B cell (primary cell): Measurements from ENCODE around the gene CCDC34. TPM values are rescaled to one million over a fixed set of nuclear protein-coding genes. Genes with fewer than 3 reads are reported as not detected.

ENCODE experiments used
- ATAC-seq: fragments of 200-7000 bp; cut with Tn5 transposase; one replicate; pipeline ENCODE4 v1.10.0; 2021; ENCODE audit warnings: low read depth, mild to moderate bottlenecking, moderate number of reproducible peaks, moderate library complexity
- CTCF ChIA-PET: fragments of 350-600 bp; sonication (Branson Sonifier 250); formaldehyde crosslinking; loops from one replicate; lab custom pipeline; 2021; ENCODE audit warnings: antibody characterized with exemption, inconsistent platforms; lab: Charles Lee
- POLR2A ChIA-PET: fragments of 350-600 bp; sonication (Branson Sonifier 250); formaldehyde crosslinking; loops from one replicate; lab custom pipeline; 2021; ENCODE audit warnings: antibody characterized with exemption; lab: Charles Lee
- DNase-seq: peaks from one replicate; pipeline ENCODE4 v3.0.0; 2013
- H2AFZ ChIP-seq: 2 replicates; pipeline ENCODE4 v1.6.1; 2012; ENCODE audit warnings: mild to moderate bottlenecking, low read depth, low read length; ENCODE audit not compliant: insufficient read depth, poor library complexity, severe bottlenecking
- H3K27ac ChIP-seq, 2 donors: 1 replicate in 1 of 2; 2 replicates in 1 of 2; pipeline ENCODE4 v1.5.1; 2012 to 2013; ENCODE audit warnings: low read length in 2 of 2, mild to moderate bottlenecking in 2 of 2, moderate library complexity in 1 of 2
- H3K27me3 ChIP-seq, 4 experiments: fragments of 200-600 bp in 1 of 4; sonication (generic) in 1 of 4; replicated peaks in 1 of 4; 1 replicate in 2 of 4; 2 replicates in 2 of 4; pipeline versions ENCODE4 v1.6.1 to v1.7.0; 2013 to 2016; ENCODE audit warnings: low read length in 3 of 4, mild to moderate bottlenecking in 2 of 4, mixed read lengths in 1 of 4, moderate library complexity in 1 of 4; ENCODE audit not compliant: insufficient read depth in 4 of 4, control insufficient read depth in 3 of 4; ENCODE audit errors: control extremely low read depth in 1 of 4
- H3K36me3 ChIP-seq, 2 experiments: replicated peaks in 1 of 2; 1 replicate in 1 of 2; 2 replicates in 1 of 2; pipeline versions ENCODE4 v1.6.1 to v1.7.1; 2013; ENCODE audit warnings: low read length in 1 of 2; ENCODE audit not compliant: insufficient read depth in 2 of 2, control insufficient read depth in 1 of 2; ENCODE audit errors: control extremely low read depth in 1 of 2, extremely low read depth in 1 of 2
- H3K4me1 ChIP-seq, 2 donors: fragments of 200-600 bp in 1 of 2; sonication (generic) in 1 of 2; 1 replicate in 1 of 2; 2 replicates in 1 of 2; pipeline versions ENCODE4 v1.5.1 to v1.6.1; 2013 to 2017; ENCODE audit warnings: low read length in 2 of 2; ENCODE audit not compliant: control insufficient read depth in 2 of 2, insufficient read depth in 2 of 2
- H3K4me2 ChIP-seq: replicated peaks from 2 replicates; pipeline ENCODE3; 2012; ENCODE audit warnings: mild to moderate bottlenecking, low read depth, low read length; ENCODE audit not compliant: poor library complexity, severe bottlenecking
- H3K4me3 ChIP-seq, 5 experiments: fragments of 200-600 bp in 1 of 5; sonication (generic) in 1 of 5; 1 replicate in 3 of 5; 2 replicates in 2 of 5; pipeline versions ENCODE4 v1.5.1 to v1.7.0; 2011 to 2016; ENCODE audit warnings: low read length in 4 of 5, mild to moderate bottlenecking in 4 of 5, low read depth in 2 of 5, control low read depth in 1 of 5, moderate library complexity in 1 of 5; ENCODE audit not compliant: insufficient read depth in 1 of 5; ENCODE audit errors: control extremely low read depth in 1 of 5, extremely low read depth in 1 of 5
- H3K79me2 ChIP-seq: fragments of 200-600 bp; sonication (generic); one replicate; pipeline ENCODE4 v1.6.0; 2016; ENCODE audit warnings: low read length; ENCODE audit not compliant: control insufficient read depth, insufficient read depth
- H3K9ac ChIP-seq: fragments of 200-600 bp; sonication (generic); 2 replicates; pipeline ENCODE4 v1.6.1; 2017; ENCODE audit warnings: mild to moderate bottlenecking, low read length, moderate library complexity
- H3K9me3 ChIP-seq, 3 donors: one replicate each; pipeline versions ENCODE4 v1.6.1 to v1.7.1; 2013; ENCODE audit warnings: low read length in 2 of 3; ENCODE audit not compliant: control insufficient read depth in 2 of 3, insufficient read depth in 1 of 3; ENCODE audit errors: control extremely low read depth in 1 of 3
- H4K20me1 ChIP-seq: 2 replicates; pipeline ENCODE4 v1.6.0; 2012; ENCODE audit warnings: mild to moderate bottlenecking, low read length; ENCODE audit not compliant: insufficient read depth, control insufficient read depth, poor library complexity, severe bottlenecking
- H3K27ac Mint-ChIP-seq: one replicate; pipeline ENCODE4 v1.8.0; 2021; ENCODE audit warnings: mixed read lengths
- H3K27me3 Mint-ChIP-seq: one replicate; pipeline ENCODE4 v1.8.0; 2021; ENCODE audit warnings: mixed read lengths
- H3K4me1 Mint-ChIP-seq: one replicate; pipeline ENCODE4 v1.8.0; 2021; ENCODE audit warnings: mixed read lengths
- H3K4me3 Mint-ChIP-seq: one replicate; pipeline ENCODE4 v1.8.0; 2021; ENCODE audit warnings: mixed read lengths
- H3K9me3 Mint-ChIP-seq: one replicate; pipeline ENCODE4 v1.8.0; 2022; ENCODE audit warnings: mixed read lengths; ENCODE audit not compliant: insufficient read depth
- CTCF ChIP-seq: fragments of 200-600 bp; IDR thresholded peaks from one replicate; pipeline ENCODE4 v1.8.0; 2022; ENCODE audit warnings: antibody characterized with exemption, mild to moderate bottlenecking
- EZH2 ChIP-seq: IDR thresholded peaks from 2 replicates; pipeline ENCODE4 v1.6.1; 2012; ENCODE audit warnings: borderline replicate concordance, low read depth, mild to moderate bottlenecking, moderate library complexity, low read length; ENCODE audit not compliant: insufficient read depth, poor library complexity, severe bottlenecking
- WGBS: methylation state at CpG from one replicate; pipeline ENCODE4 v1.1.5; 2013; ENCODE audit warnings: missing lambda C conversion rate; ENCODE audit not compliant: insufficient coverage; 5-methylcytosine and 5-hydroxymethylcytosine counted together
- intact Hi-C: fragments of 100-400 bp; cut with micrococcal nuclease; formaldehyde crosslinking; loops from one replicate; pipeline ENCODE4 v1.10.0; 2022
- polyA plus RNA-seq: library from polyadenylated mRNA; depleted of rRNA; stranded (reverse); fragments of >200 nt; gene quantifications from 2 replicates; pipeline ENCODE4 v1.2.3, GENCODE V29; 2012
- total RNA-seq, 2 donors: library from RNA; stranded (reverse); fragments of 120-200 nt in 1 of 2; gene quantifications; 1 replicate in 1 of 2; 2 replicates in 1 of 2; pipeline versions ENCODE4 v1.2.3 to v1.2.4, GENCODE V29; 2013 to 2022

The CCDC34 gene
- total and polyA plus RNA-seq, 2 donors (not counting 1 experiment from before 2014, with no cell fraction given) = 0.94 to 4.1 TPM

- H3K9me3 ChIP-seq = no peaks in the 10 kb centered on the region
- H3K27ac ChIP-seq = no peak overlapping the region
- DNase-seq (no peak), ATAC-seq (no peak)
- ChIA-PET POLR2A (no interaction called here), CTCF (no interaction called here)
- H3K4me3 ChIP-seq = no peak overlapping the region
- intact Hi-C loops = no loop called here
- no peaks in the 10 kb centered on the region for H3K4me1 ChIP-seq
- no peaks in the 10 kb centered on the region for H3K79me2 ChIP-seq
- TF ChIP-seq CTCF (no peak), EZH2 (no peak)
- H3K36me3 ChIP-seq = no peaks in the 10 kb centered on the region
- no CpG with 5 or more reads among the region's 5 CpGs for WGBS
- Mint-ChIP-seq H3K4me1 (no peaks in the 10 kb centered on the region), H3K4me3 (no peak overlapping the region), H3K9me3 (no peaks in the 10 kb centered on the region), H3K27ac (no peak overlapping the region), H3K27me3 (no peaks in the 10 kb centered on the region)
- no peak overlapping the region for H3K4me2 ChIP-seq
- H3K27me3 ChIP-seq = no peaks in the 10 kb centered on the region
- H3K9ac ChIP-seq = no peak overlapping the region
- H2AFZ ChIP-seq = no peak overlapping the region
- H4K20me1 ChIP-seq = no peaks in the 10 kb centered on the region
Observed at GRCh38 chr11:27356624-27357222, 6.3 kb downstream of the CCDC34 start.

- Histone ChIP-seq H3K4me2 (no peak overlapping the region), H3K79me2 (no peaks in the 10 kb centered on the region), H4K20me1 (no peaks in the 10 kb centered on the region), H3K27ac (no peak overlapping the region), H3K36me3 (no peaks in the 10 kb centered on the region), H2AFZ (no peak overlapping the region), H3K4me3 (no peak overlapping the region), H3K27me3 (no peaks in the 10 kb centered on the region), H3K4me1 (no peaks in the 10 kb centered on the region), H3K9me3 (no peaks in the 10 kb centered on the region), H3K9ac (no peak overlapping the region)
- Mint-ChIP-seq H3K9me3 (no peaks in the 10 kb centered on the region), H3K27me3 (no peaks in the 10 kb centered on the region), H3K27ac (no peak overlapping the region), H3K4me3 (no peak overlapping the region), H3K4me1 (no peaks in the 10 kb centered on the region)
- ChIA-PET POLR2A (no interaction called here), CTCF (no interaction called here)
- ATAC-seq (no peak), DNase-seq (no peak)
- intact Hi-C loops = no loop called here
- 82% methylated on average over 1 of the region's 3 CpGs for WGBS
- no peak for TF ChIP-seq EZH2
- no peak for TF ChIP-seq CTCF
Observed at GRCh38 chr11:27355575-27356104, 7.4 kb downstream of the CCDC34 start.
